Omental fat pad (tissue), 4 donors: ENCODE data around the gene RECQL5. TPM values are rescaled to one million over a fixed set of nuclear protein-coding genes. Genes with fewer than 3 reads are reported as not detected.

Experiments
- ATAC-seq: fragments of 150-250 bp; one replicate; pipeline ENCODE4 v1.9.1; 2016; ENCODE audit warnings: mild to moderate bottlenecking, moderate library complexity; ENCODE audit not compliant: low FRiP score
- DNase-seq: peaks from one replicate; pipeline ENCODE4 v3.0.0-alpha.2; 2019; ENCODE audit warnings: low spot score
- total RNA-seq, 4 donors: library from RNA; depleted of rRNA; stranded (reverse); fragments of >200 nt; gene quantifications; one replicate each; pipeline ENCODE4 v1.1.0, GENCODE V29; 2016
- TF ChIP-seq, protein P1 (sequence below), 3 donors: fragments of 450-650 bp; IDR thresholded peaks; one replicate each; pipeline ENCODE4 v1.5.1; 2016 to 2017; ENCODE audit warnings: antibody characterized with exemption in 3 of 3, mild to moderate bottlenecking in 3 of 3, moderate library complexity in 2 of 3

RECQL5 gene
- total RNA-seq, 4 donors from 2014 or later, result 10.9 to 20.6 (median 13.3) TPM

DNA sequence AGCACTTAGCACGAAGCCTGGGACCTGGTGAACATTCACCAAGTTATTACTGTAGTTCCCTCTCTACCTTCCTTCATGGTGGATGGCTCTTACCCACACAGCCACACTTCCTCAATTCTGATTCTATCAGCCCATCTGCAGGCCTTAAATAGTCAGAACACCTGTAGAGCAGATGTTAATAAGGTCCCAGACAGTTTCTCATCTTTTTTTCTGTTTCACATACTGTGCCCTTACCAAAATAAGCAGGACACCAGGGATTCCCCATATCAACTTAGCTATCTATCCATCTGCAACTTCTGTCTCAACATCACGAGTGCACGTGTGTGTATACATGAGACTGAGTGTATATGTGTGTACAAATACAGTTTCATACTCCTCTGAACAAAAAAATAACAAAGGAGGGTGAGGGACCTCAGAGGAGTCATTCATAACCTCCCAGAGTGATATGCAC, 2.8 kb downstream of the RECQL5 start:
- DNase-seq (no peak), ATAC-seq (no peak)
- TF ChIP-seq, protein P1, sequence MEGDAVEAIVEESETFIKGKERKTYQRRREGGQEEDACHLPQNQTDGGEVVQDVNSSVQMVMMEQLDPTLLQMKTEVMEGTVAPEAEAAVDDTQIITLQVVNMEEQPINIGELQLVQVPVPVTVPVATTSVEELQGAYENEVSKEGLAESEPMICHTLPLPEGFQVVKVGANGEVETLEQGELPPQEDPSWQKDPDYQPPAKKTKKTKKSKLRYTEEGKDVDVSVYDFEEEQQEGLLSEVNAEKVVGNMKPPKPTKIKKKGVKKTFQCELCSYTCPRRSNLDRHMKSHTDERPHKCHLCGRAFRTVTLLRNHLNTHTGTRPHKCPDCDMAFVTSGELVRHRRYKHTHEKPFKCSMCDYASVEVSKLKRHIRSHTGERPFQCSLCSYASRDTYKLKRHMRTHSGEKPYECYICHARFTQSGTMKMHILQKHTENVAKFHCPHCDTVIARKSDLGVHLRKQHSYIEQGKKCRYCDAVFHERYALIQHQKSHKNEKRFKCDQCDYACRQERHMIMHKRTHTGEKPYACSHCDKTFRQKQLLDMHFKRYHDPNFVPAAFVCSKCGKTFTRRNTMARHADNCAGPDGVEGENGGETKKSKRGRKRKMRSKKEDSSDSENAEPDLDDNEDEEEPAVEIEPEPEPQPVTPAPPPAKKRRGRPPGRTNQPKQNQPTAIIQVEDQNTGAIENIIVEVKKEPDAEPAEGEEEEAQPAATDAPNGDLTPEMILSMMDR (IDR thresholded peaks at IDR 0.05), result no peak

- DNase-seq (no peak), ATAC-seq (no peak)
- TF ChIP-seq, protein P1 (IDR thresholded peaks at IDR 0.05), result no peak
These were observed 4.4 kb downstream of the RECQL5 start for GRCh38 chr17:75662511-75662910.

GRCh38 chr17:75661531-75661930, 5.4 kb downstream of the RECQL5 start:
- DNase-seq, result no peak

DNA sequence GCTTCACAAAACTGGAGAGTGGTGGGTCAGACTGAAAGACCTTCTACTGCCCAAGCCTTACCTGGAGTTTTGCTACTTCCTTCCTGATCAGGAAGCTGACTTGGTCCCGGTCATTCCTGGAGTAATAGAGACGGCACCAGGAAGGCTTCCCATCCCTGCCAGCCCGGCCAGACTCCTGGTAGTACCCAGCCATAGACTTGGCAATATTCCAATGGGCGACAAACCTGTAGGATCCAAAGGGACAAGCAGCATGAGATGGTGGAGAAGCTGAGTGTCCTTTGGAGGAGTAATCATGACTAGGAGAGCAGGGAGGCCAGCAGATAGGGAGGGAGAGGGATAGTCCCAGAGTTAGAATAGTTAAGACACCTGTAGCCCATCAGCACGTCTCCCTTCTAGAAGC, 8.7 kb downstream of the RECQL5 start:
- TF ChIP-seq, protein P1 (IDR thresholded peaks at IDR 0.05), result no peak
- DNase-seq, result no peak

More at GRCh38 chr17:75661531-75661930, 5.4 kb downstream of the RECQL5 start:
- TF ChIP-seq, protein P1 (IDR thresholded peaks at IDR 0.05), result no peak
- no peak for ATAC-seq

DNA sequence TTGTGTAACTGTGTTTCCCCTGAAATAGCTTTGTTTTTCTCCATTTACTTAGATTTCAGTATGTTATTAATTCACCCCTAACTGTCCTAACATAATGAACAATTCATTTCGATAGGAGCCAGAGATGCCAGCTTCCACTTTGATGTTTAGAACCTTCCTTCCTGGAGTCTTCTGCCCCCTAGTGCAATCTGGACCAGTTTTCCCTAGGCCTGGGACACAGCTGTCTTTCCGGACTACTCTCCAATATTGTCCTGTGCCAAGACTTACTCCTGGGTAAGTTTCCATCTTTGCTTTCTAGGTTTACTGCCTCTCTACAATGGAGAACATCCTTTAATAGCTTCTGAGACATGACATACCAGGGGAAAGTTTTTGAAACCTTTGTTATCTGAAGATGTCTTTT, 12.8 kb downstream of the RECQL5 start:
- no peak for DNase-seq
- TF ChIP-seq, protein P1 (IDR thresholded peaks at IDR 0.05), result no peak
- ATAC-seq, result no peak

More for the DNA sequence above, 8.7 kb downstream of the RECQL5 start:
- ATAC-seq, result no peak

- no peak for ATAC-seq
- no peak for DNase-seq
- TF ChIP-seq, protein P1 (IDR thresholded peaks at IDR 0.05), result no peak
These were observed 13.9 kb downstream of the RECQL5 start for GRCh38 chr17:75652934-75653549.

DNA sequence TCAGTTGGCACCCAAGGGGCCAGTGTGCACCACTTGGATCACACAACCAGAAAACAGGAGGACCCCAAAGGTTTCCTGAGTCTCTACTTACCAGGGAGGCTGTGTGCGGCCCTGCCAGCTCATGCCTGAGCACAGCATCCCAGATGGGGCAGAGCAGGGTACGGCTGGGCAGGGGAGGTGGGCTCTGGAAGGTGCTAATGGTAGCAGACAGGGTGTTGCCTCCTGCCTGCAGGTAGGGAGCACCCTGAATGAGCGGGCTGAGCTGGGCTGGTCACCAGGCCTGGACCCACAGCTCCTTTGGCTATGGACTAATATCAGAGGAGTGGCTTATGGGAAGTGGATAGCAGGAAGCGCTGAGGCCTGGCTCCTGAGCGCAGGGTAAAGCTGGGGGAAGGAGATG, 14.6 kb downstream of the RECQL5 start:
- TF ChIP-seq, protein P1 (IDR thresholded peaks at IDR 0.05), result no peak
- ATAC-seq (no peak), DNase-seq (no peak)
